Globus pallidus (tissue), 1 donor: ENCODE results near the gene LSM7.
"Not testable (repeated sequence)": the region's sequence is repeated elsewhere in the genome, so short reads cannot be mapped to it uniquely, and the experiment has no call there.

Experiments
- DNase-seq: peaks from one replicate; pipeline ENCODE4 v3.0.0-alpha.2; 2015; ENCODE audit warnings: low spot score

LSM7 gene

GRCh38 chr19:2302319-2303210 lies 25.8 kb downstream of the LSM7 start:
- DNase-seq: peak; percentile 36

DNA sequence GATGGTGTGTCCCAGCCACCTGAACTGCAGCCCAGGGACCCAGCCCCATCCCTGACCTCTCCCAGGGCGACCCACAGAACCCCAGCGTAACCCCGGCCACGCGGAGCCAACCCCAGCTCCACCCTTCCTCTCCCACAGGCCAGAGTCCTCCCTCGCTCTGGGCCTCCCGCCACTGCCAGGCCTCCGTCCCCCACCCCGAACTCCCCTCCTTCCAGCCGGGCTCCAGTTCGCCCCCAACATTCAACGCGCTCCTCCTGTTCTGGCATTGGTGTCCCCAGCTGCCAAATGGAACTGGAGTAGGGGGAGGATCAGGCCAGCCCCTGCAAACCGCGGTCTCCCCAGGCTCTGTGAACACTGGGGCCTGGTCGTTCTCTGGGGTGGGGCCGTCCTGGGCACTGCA lies 27.9 kb downstream of the LSM7 start:
- no peak for DNase-seq

GRCh38 chr19:2296141-2296540 lies 32.2 kb downstream of the LSM7 start:
- no peak for DNase-seq

DNA sequence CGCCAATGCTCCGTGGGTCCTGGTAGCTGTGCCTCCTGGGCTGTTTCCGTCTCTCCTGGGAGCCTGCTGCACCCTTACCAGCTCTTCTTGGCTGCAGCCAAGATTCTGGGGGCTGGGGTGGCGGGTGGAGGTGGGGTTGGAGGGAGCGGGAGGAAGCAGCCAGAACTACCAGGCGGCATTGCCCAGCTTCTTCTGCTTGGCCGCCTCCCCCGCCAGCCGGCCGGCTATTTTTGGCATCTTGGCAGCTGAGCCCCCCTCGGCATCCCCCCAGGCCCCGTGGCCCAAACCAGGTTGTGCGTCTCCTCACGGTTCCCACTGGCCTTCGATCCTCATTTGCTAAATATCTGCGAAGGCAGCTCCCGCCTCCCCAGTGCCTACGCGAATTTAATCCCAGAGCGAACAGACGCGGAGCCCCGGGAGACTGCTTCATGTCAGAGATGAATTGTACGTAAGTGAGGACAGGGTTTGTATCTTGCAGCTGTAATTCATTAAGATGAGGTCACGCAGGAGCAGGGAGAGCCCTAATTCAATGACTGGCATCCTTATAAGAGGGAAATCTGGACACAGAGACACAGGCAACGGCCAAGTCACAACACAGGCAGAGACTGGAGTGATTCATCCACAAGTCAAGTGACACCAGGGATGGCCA lies 33.6 kb downstream of the LSM7 start:
- peak; percentile 74 for DNase-seq

- DNase-seq: no peak
Measured at GRCh38 chr19:2291185-2291751, 37.1 kb downstream of the LSM7 start.

DNA sequence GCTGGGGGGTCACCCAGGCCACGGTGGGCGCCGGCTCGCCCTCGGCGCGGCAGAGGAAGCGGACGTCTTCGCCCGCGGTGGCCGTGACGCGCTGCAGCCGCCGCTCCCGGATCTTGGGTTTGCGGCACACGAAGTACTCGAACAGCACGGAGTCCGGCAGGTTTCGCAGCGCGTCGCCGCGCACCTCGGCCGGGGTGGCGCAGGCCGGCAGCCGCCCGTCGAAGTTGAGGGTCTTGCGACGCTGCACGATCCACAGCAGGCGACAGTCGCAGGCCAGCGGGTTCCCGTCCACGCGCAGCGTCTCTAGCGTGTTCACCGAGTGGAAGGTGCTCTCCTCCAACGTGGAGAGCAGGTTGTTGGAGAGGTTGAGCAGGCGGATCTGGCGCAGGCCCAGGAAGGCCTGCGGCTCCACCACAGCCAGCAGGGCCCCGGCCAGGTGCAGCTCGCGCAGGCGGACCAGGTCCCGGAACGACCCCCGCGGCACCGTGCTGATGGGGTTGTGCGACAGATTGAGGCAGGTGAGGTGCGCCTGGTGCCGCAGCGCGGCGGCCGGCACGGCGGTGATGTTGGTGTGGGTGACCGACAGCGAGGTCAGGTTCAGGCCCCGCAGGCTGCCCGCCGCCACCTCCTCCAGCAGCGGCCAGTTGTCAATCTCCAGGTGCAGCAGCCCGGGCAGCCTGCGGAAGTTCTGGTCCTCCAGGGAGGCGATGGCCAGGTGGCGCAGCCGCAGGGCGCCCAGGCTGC lies 37.8 kb downstream of the LSM7 start:
- no peak for DNase-seq

- DNase-seq: no peak
Measured at GRCh38 chr19:2289714-2290435, 38.5 kb downstream of the LSM7 start.

DNA sequence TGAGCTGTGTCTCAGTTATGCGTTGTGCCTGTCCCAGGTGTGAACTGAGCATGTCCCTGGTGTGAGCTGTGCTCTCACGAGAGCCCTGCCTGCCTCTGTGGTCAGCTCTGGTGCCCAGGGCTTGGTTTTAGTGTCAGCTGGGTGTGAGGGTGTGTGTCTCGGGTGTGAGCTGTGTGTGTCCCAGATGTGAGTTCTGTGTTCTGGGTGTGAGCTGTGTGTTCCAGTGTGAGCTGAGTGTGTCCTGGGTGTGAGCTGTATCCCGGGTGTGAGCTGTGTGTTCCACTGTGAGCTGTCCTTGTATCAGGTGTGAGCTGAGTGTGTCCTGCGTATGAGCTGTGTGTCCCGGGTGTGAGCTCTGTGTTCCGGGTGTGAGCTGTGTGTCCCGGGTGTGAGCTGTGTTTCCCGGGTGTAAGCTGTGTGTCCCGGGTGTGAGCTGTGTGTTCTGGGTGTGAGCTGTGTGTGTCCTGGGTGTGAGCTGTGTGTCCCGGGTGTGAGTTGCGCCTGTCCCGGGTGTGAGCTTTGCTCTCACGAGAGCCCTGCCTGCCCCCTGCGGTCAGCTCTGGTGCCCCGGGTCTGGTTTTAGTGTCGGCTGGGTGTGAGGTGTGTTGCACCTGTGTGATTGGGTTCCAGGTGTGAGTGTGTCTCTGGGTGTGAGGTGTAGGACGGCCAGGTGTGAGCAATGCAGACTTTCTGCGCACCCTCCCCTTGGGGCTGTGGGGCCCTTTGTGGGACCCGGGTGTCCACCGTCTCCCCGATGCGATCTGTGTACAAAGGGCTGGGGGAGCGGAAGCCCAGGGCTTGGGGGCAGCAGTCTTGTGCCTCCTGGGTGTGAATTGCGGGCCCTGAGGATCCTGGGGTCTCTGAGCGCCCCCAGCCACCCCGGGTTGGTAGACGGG lies 39.3 kb downstream of the LSM7 start:
- DNase-seq: no peak

GRCh38 chr19:2288338-2288817 lies 40.0 kb downstream of the LSM7 start:
- no peak for DNase-seq

DNA sequence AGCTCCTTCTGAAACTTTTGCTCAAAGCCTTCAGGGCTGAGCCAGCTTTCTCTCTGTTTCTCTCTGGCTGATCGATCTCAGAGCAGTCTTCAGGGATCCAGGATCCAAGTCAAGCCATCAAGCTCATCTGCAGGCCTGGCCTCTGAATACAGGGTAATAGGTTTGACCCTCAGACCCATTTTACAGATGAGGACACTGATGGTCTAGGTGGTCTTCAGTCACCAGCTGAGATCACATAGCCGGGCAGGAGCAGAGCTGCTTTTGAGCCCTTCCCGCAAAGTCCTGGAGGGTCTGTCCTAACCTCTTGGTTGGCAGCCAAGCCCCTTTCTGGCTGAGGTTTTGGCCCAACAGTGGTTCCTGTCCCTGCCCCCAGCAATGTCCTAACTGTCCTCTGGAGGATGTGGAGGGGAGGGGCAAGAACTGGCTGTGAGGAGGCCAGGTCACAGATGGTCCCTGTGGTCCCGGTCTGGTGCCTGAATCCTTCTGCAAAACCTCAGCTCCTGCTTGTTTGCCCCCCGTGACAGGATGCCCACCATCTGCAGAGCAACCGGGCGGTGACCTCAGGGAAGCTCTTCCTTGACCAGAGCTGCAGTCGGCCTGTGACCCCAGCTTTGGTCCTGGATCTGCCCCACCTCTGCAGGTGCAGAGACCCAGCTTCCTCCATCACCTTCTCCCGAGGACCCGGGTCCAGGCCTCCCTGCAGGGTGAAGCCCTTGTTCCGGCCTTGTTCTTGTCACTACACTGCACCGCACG lies 40.6 kb downstream of the LSM7 start:
- DNase-seq: no peak

DNA sequence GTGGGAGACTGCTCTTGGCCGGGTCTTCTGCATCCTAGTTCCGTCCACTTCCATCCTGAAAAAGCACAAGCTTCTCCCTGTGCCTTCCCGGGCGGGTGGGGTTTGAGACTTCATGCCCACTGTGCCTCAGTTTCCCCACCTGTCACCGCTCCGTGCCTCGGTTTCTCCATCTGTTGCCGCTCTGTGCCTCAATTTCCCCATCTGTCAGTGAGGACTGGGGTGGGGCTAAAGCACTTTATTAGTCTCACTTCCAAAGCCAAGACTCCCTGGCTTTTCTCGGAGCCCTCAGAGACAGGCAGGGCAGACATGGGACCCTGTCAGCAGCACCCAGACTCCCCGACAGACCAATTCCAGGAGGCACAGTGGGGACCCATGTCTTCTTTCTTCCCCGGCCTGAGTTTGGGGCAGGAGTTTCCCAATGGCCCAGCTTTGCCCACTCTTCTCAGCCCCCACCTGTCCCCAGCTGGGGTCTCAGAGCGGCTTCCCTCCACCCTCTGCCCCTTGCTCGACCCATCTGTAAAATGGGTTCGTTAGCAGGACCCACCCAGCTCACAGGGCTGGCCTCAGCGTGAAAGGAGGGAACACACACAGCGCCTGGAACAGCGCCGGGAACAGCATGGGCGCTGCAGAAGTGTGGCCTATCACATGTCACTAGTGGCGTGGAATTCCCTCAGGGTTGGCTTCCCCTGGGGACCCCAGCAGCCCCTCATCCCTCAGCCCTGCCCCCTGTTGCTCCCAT lies 41.8 kb downstream of the LSM7 start:
- DNase-seq: no peak

- DNase-seq: no peak
Measured at GRCh38 chr19:2283835-2284507, 44.4 kb downstream of the LSM7 start.

GRCh38 chr19:2282862-2283237 lies 45.5 kb downstream of the LSM7 start:
- no peak for DNase-seq

DNA sequence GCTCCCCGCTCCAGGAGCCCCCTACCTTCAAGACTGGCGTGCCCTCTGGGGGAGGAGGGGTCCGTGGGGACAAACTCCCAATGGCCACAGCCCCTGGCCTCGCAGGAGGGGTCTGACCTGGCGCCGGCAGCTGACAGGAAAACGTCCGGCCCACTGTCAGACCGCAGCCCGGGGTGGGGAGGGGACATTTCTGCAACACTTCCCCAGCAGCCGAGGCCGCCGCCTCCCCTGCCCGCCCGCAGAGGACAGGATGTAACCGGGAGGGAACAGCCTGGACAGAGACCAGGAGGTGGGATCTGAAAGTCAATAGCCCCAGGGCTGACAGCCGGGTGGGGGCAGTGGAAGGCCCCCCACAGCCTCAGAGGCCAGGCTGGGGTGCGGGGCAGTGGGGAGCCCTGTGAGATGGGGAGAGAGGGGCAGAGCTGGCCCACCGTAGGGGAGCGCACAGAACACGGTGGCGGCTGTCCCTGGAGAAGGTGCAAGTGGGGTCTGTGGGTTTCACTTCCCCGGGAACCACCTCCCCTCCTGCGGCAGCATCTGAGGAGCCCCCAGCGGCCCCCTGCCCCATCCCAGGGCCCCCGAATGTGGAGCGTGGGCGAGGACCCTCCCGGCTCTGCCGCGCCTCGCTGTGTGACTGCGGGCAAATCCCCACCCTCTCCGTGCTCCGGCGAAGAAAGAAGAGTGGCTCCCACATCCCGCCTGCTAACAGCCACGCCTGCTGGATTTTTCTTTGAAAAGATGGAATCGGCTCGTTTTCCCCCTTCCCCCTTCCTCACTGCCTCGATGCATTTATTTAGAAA lies 46.1 kb downstream of the LSM7 start, which contains the start of gene PEAK3:
TSS of gene PEAK3 (minus strand) at position 114 of the 800 bp plus-strand sequence. CDS start 1,244 bp downstream, outside the sequence.
- DNase-seq: no peak

DNA sequence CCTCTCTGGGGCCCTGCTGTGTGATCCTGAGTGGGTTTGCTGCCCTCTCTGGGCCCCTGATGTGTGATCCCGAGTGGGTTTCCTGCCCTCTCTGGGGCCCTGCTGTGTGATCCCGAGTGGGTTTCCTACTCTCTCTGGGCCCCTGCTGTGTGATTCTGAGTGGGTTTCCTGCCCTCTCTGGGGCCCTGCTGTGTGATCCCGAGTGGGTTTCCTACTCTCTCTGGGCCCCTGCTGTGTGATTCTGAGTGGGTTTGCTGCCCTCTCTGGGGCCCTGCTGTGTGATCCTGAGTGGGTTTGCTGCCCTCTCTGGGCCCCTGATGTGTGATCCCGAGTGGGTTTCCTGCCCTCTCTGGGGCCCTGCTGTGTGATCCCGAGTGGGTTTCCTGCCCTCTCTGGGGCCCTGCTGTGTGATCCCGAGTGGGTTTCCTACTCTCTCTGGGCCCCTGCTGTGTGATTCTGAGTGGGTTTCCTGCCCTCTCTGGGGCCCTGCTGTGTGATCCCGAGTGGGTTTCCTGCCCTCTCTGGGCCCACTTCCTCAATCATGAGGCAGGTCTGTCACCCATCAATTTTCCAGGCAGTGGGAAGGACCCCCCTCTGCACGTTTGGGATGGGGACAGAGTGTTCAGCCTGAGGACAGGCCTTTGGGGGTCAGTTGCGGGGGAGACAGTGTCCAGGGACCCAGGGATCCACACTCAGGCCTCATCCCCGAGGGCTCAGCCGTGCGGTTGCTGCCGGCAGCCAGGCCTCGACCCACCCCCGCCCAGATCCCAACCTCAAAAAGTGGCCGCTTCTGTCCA lies 46.9 kb downstream of the LSM7 start:
- DNase-seq: not testable (repeated sequence)

DNA sequence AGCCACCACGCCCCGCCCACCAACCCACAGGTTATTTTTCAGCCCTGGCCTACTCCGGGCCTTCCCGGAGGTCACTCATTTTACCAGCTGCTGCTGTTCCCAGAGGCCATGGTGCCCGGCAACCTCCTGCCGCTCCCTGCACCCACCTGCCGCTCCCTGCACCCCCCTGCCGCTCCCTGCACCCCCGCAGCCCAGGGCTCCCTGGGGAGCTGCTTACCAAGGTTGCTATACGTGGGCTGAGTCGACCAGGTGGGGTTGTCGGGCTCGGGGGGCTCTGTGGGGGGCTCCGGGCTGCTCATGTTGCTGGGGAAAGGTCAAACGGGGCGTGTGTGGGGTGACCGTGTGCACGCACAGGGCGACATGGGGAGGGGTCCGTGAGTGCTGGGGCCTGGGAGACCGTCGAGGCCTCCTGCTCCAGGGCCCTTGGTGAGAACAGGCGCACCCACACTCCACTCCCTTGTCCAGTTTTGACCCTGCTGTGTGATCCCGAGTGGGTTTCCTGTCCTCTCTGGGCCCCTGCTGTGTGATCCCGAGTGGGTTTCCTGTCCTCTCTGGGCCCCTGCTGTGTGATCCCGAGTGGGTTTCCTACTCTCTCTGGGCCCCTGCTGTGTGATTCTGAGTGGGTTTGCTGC lies 47.6 kb downstream of the LSM7 start:
- no peak for DNase-seq
